Natural killer cell (primary cell): Measurements from ENCODE around the gene VEGFC. TPM values are rescaled to one million over a fixed set of nuclear protein-coding genes. Genes with fewer than 3 reads are reported as not detected.

Experiments used
- ATAC-seq, 3 donors: fragments of 150-1000 bp in 2 of 3; fragments of 200-7000 bp in 1 of 3; cut with Tn5 transposase; 1 replicate in 1 of 3; 2 replicates in 2 of 3; pipeline ENCODE4 v1.10.0; 2021; ENCODE audit warnings: mild to moderate bottlenecking in 2 of 3, moderate library complexity in 2 of 3
- DNase-seq, 2 donors: peaks; one replicate each; pipeline versions ENCODE4 v3.0.0 to v3.0.0-alpha.2; 2013 to 2021; ENCODE audit warnings: mixed read lengths in 1 of 2
- H3K27ac ChIP-seq: one replicate; pipeline ENCODE4 v1.5.1; 2013; ENCODE audit warnings: mild to moderate bottlenecking, low read length
- H3K27me3 ChIP-seq: one replicate; pipeline ENCODE4 v1.6.1; 2013; ENCODE audit warnings: low read length; ENCODE audit not compliant: control insufficient read depth, insufficient read depth
- H3K36me3 ChIP-seq: one replicate; pipeline ENCODE4 v1.6.1; 2013; ENCODE audit warnings: low read length; ENCODE audit not compliant: control insufficient read depth, insufficient read depth
- H3K4me1 ChIP-seq: one replicate; pipeline ENCODE4 v1.6.1; 2013; ENCODE audit warnings: low read length; ENCODE audit not compliant: control insufficient read depth, insufficient read depth
- H3K4me3 ChIP-seq: one replicate; pipeline ENCODE4 v1.5.1; 2013; ENCODE audit warnings: low read length
- H3K9me3 ChIP-seq: one replicate; pipeline ENCODE4 v1.6.1; 2013; ENCODE audit warnings: low read length; ENCODE audit not compliant: control insufficient read depth, insufficient read depth
- H3K27ac Mint-ChIP-seq, 2 donors: one replicate each; pipeline ENCODE4 v1.8.0; 2022; ENCODE audit warnings: mild to moderate bottlenecking in 2 of 2, mixed read lengths in 2 of 2, moderate library complexity in 1 of 2
- H3K27me3 Mint-ChIP-seq, 2 donors: one replicate each; pipeline ENCODE4 v1.8.0; 2022; ENCODE audit warnings: low read depth in 2 of 2, mixed read lengths in 2 of 2
- H3K36me3 Mint-ChIP-seq: one replicate; pipeline ENCODE4 v1.8.0; 2022; ENCODE audit warnings: mixed read lengths
- H3K4me1 Mint-ChIP-seq, 2 donors: one replicate each; pipeline ENCODE4 v1.8.0; 2022; ENCODE audit warnings: mixed read lengths in 2 of 2
- H3K4me3 Mint-ChIP-seq: one replicate; pipeline ENCODE4 v1.8.0; 2022; ENCODE audit warnings: mild to moderate bottlenecking, moderate library complexity, mixed read lengths
- H3K9me3 Mint-ChIP-seq, 2 donors: one replicate each; pipeline ENCODE4 v1.8.0; 2022; ENCODE audit warnings: mixed read lengths in 2 of 2
- WGBS: methylation state at CpG from one replicate; pipeline ENCODE4 v1.1.7; 2013; ENCODE audit warnings: missing lambda C conversion rate; ENCODE audit not compliant: insufficient coverage; 5-methylcytosine and 5-hydroxymethylcytosine counted together
- intact Hi-C: fragments of 100-400 bp; cut with micrococcal nuclease; formaldehyde crosslinking; loops from one replicate; pipeline ENCODE4 v1.14.2; 2022
- total RNA-seq, 4 donors: library from RNA; stranded (reverse); fragments of 120-200 nt in 1 of 4; gene quantifications; one replicate each; pipeline versions ENCODE4 v1.2.3 to v1.2.4, GENCODE V29; 2013 to 2022
- TF ChIP-seq, protein P1 (sequence below): fragments of 200-600 bp; IDR thresholded peaks from one replicate; pipeline ENCODE4 v1.8.0; 2022; ENCODE audit warnings: antibody characterized with exemption

The VEGFC gene
- total RNA-seq, 3 donors from 2014 or later (not counting 1 experiment from before 2014, with no cell fraction given): not detected

DNA sequence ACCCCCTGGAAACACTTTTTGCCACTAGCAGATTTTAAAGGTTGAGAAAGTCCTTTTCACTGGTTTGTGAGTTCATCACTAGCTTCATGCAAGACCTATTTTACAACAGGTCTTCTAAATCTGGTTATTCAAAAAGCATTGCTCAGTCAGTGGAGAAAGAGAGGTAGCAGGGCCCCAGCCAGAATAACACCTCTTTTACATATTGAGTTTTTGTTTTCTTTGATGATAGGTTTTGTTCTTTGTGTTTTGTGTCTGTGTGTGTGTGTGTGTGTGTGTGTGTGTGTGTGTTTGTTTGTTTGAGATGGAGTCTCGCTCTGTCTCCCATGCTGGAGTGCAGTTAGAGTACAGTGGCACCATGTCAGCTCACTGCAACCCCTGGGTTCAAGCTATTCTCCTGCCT is 2.7 kb upstream of the VEGFC start:
- Mint-ChIP-seq H3K27me3 (peaks cover 21 to 23% of the 10 kb centered on the region in 2 donors), H3K4me3 (no peak overlapping the region)
- peaks cover 12% of the 10 kb centered on the region for H3K27me3 ChIP-seq

DNA sequence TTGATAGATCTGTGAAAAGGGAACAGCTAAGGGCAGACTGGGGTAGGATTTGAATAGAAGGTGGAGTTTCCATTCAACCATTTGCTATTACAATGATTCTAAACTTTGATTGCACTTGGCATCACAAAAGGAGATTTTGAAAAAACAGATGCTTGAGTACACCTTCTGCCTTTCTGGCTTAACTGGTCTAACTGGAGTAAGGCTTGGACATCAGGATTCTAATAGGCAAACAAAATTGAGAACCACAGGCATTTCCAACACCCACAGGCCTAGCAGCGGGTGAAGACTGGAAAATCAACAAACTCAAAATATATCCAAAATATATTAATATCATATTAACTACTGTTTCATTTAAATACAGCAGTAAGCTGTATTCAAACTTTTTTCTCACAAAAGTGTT is 1.9 kb upstream of the VEGFC start:
- Mint-ChIP-seq H3K9me3 (peaks cover 6 to 11% of the 10 kb centered on the region in 2 donors), H3K36me3 (peaks cover 14% of the 10 kb centered on the region), H3K27ac (no peak overlapping the region), H3K27me3 (peaks cover 25 to 29% of the 10 kb centered on the region in 2 donors), H3K4me1 (no peaks in the 10 kb centered on the region), H3K4me3 (no peak overlapping the region)
- no peaks in the 10 kb centered on the region for H3K36me3 ChIP-seq
- no peak overlapping the region for H3K4me3 ChIP-seq
- no peak for ATAC-seq
- peaks cover 12% of the 10 kb centered on the region for H3K27me3 ChIP-seq
- TF ChIP-seq, protein P1, sequence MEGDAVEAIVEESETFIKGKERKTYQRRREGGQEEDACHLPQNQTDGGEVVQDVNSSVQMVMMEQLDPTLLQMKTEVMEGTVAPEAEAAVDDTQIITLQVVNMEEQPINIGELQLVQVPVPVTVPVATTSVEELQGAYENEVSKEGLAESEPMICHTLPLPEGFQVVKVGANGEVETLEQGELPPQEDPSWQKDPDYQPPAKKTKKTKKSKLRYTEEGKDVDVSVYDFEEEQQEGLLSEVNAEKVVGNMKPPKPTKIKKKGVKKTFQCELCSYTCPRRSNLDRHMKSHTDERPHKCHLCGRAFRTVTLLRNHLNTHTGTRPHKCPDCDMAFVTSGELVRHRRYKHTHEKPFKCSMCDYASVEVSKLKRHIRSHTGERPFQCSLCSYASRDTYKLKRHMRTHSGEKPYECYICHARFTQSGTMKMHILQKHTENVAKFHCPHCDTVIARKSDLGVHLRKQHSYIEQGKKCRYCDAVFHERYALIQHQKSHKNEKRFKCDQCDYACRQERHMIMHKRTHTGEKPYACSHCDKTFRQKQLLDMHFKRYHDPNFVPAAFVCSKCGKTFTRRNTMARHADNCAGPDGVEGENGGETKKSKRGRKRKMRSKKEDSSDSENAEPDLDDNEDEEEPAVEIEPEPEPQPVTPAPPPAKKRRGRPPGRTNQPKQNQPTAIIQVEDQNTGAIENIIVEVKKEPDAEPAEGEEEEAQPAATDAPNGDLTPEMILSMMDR: no peak
- H3K4me1 ChIP-seq: no peaks in the 10 kb centered on the region
- intact Hi-C loops: no loop called here
- H3K27ac ChIP-seq: no peak overlapping the region
- DNase-seq: no peak
- WGBS: no CpG with 5 or more reads among the region's 1 CpG
- H3K9me3 ChIP-seq: no peaks in the 10 kb centered on the region

More for the DNA sequence above, 2.7 kb upstream of the VEGFC start:
- intact Hi-C loops: no loop called here
- Histone ChIP-seq H3K27ac (no peak overlapping the region), H3K4me1 (no peaks in the 10 kb centered on the region), H3K4me3 (no peak overlapping the region), H3K36me3 (no peaks in the 10 kb centered on the region), H3K9me3 (no peaks in the 10 kb centered on the region)
- DNase-seq: no peak
- ATAC-seq: no peak
- Mint-ChIP-seq H3K27ac (no peak overlapping the region), H3K36me3 (peaks cover 14% of the 10 kb centered on the region), H3K9me3 (peaks cover 6 to 10% of the 10 kb centered on the region in 2 donors), H3K4me1 (no peaks in the 10 kb centered on the region)
- 57% methylated on average over 1 of the region's 1 CpG for WGBS
- TF ChIP-seq, protein P1: no peak

DNA sequence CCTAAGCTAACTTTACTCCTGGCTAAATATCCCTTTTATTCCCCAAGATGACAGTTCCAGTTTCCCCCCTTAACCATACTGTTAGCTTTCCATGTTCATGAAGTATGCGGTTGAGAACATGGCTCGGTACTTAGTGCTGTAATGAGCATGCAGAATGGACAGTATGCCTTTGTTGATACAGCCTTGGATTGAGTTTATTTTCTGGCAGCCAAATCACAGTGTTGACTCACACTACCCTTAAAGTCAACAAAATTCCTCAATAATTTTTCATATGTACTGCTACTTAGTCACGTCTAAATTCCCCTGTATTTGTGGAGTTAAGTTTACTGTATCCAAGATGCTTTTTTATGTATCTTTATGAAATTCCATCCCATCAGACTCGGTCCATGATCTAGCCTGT is 1.4 kb upstream of the VEGFC start:
- no peak for DNase-seq
- Mint-ChIP-seq H3K4me3 (no peak overlapping the region), H3K27me3 (peaks cover 25 to 29% of the 10 kb centered on the region in 2 donors), H3K36me3 (peaks cover 14% of the 10 kb centered on the region), H3K9me3 (peaks cover 6 to 11% of the 10 kb centered on the region in 2 donors), H3K27ac (no peak overlapping the region), H3K4me1 (no peaks in the 10 kb centered on the region)
- Histone ChIP-seq H3K9me3 (no peaks in the 10 kb centered on the region), H3K4me3 (no peak overlapping the region), H3K4me1 (no peaks in the 10 kb centered on the region), H3K27me3 (peaks cover 12% of the 10 kb centered on the region), H3K36me3 (no peaks in the 10 kb centered on the region), H3K27ac (no peak overlapping the region)
- 94% methylated on average over 3 of the region's 4 CpGs for WGBS
- intact Hi-C loops: no loop called here
- ATAC-seq: no peak
- TF ChIP-seq, protein P1: no peak

DNA sequence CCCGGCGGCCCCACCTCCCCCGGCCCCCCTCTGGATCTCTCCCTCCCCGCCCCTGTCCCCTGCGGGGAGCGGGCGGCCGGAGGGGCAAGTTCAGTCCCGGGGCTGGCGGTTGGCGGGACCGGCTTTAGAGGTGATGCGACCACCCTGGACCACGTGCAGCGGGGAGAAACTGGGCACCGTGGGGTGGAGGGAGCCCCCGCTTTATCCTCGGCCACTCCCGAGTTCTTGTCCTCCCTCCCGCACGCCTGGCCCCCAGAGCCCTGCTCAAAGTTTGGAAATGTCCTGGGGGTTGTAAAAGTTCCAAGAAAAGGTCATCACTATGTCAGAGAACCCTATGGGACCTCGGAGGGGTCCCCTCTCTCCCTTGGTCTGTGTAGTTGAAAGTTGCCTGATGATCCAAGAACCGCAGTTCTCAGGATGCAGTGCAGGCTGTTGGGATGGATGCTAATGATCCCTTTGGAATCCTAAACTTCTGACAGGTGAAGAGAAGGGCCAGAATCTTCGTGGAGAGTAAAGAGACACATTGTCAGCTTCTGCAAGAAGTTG is 411 bp upstream of the VEGFC start:
- no peak overlapping the region for H3K27ac Mint-ChIP-seq
- Histone ChIP-seq H3K9me3 (no peaks in the 10 kb centered on the region), H3K36me3 (no peaks in the 10 kb centered on the region), H3K27ac (no peak overlapping the region), H3K4me3 (no peak overlapping the region), H3K27me3 (peaks cover 12% of the 10 kb centered on the region), H3K4me1 (no peaks in the 10 kb centered on the region)
- H3K36me3 Mint-ChIP-seq: peaks cover 14% of the 10 kb centered on the region
- intact Hi-C loops: no loop called here
- no peaks in the 10 kb centered on the region for H3K4me1 Mint-ChIP-seq
- H3K27me3 Mint-ChIP-seq: peaks cover 25 to 29% of the 10 kb centered on the region in 2 donors
- ATAC-seq: no peak
- H3K9me3 Mint-ChIP-seq: peaks cover 5 to 10% of the 10 kb centered on the region in 2 donors
- TF ChIP-seq, protein P1: no peak
- WGBS: 17% methylated on average over 20 of the region's 24 CpGs
- no peak overlapping the region for H3K4me3 Mint-ChIP-seq
- DNase-seq: no peak
